Measurements from ENCODE around the gene CIDEB. TPM values are rescaled to one million over a fixed set of nuclear protein-coding genes. Genes with fewer than 3 reads are reported as not detected.

Gene CIDEB
- total and polyA plus RNA-seq, 2 of the 8 experiments (the other 6 are each of a cell fraction or from before 2014, with no cell fraction given), result 0.11 TPM; not detected in 1

DNA sequence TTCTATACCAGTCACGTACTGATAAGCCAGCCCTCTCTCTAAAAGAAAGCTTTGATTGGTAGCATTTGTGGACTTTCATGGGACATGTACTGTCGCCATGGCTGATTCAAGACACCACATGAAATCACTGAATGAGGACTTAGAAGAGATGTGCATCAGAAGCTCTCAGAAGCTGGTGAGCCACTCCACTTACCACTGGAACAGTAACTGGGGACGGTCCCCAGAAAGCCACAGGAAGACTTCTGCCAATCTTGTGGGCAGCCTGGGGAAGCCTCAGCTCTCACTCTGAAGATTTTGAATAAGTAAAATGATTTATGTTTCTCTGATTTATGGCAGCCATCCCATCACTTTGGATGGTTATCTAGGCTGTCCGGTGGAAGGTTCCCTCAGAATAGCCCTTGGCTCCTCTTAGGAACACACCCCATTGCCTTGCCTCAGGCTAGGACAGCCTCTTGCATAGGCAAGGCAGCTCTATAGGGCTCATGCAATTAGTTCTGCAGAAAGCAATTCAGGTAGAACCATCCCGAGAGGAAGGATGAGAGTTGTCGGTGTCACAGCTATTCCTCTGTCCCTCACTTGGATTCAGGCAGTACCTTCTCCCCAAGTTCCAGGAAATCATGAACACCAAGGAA, 18.0 kb downstream of the CIDEB start (continued):
- no peak for TF ChIP-seq CHD7 (IDR thresholded peaks at IDR 0.05; ENCODE audit: insufficient replicate concordance, low read length)
